HCT116 (cell line): Measurements from ENCODE around the gene ETV7. TPM values are rescaled to one million over a fixed set of nuclear protein-coding genes. Genes with fewer than 3 reads are reported as not detected.

ENCODE experiments used
- ATAC-seq: fragments of 200-7000 bp; cut with Tn5 transposase; 2 replicates; pipeline ENCODE4 v1.9.1; 2020; ENCODE audit warnings: mild to moderate bottlenecking, moderate library complexity
- BruUV-seq: library from RNA; stranded (reverse); fragments of 400-500 nt; replicated peaks from 2 replicates; lab custom pipeline; 2021; lab: Mats Ljungman, UMichigan
- CTCF ChIA-PET: fragments of 300-600 bp; sonication (Branson Sonifier 250); formaldehyde crosslinking; loops from one replicate; lab custom pipeline; 2021; ENCODE audit warnings: antibody characterized with exemption; lab: Charles Lee
- POLR2A ChIA-PET: fragments of 300-600, 350-600 bp; sonication (Branson Sonifier 250); formaldehyde crosslinking; loops from one replicate; lab custom pipeline; 2021; ENCODE audit warnings: antibody characterized with exemption; lab: Charles Lee
- RAD21 ChIA-PET, 2 experiments: fragments of 300-600 bp; sonication (Branson Sonifier 250); formaldehyde crosslinking; loops; one replicate each; lab custom pipeline; 2023; ENCODE audit warnings: low total read pairs in 2 of 2; ENCODE audit not compliant: uncharacterized antibody in 2 of 2, unreplicated experiment in 2 of 2, low non-redundant PET in 1 of 2; lab: Charles Lee
- DNase-seq: peaks from one replicate; pipeline ENCODE4 v3.0.0-alpha.2; 2010; ENCODE audit warnings: low read depth, low spot score
- H2AFZ ChIP-seq: fragments of 200-600 bp; shearing (Covaris generic), sonication (generic); 2 replicates; pipeline ENCODE4 v1.6.1; 2017; ENCODE audit warnings: low read depth, mixed run types, mixed read lengths, antibody characterized with exemption, low read length; ENCODE audit not compliant: poor library complexity, severe bottlenecking
- H3K27ac ChIP-seq: 2 replicates; pipeline ENCODE4 v1.5.1; 2012; ENCODE audit warnings: low read depth, low read length
- H3K27me3 ChIP-seq: fragments of 200-600 bp; sonication (generic); 2 replicates; pipeline ENCODE4 v1.6.1; 2016; ENCODE audit warnings: mixed run types, low read length, mixed read lengths; ENCODE audit not compliant: insufficient read depth
- H3K36me3 ChIP-seq, 2 experiments: fragments of 200-500 bp in 1 of 2; fragments of 200-600 bp in 1 of 2; sonication (Bioruptor generic) in 1 of 2; sonication (generic) in 1 of 2; 2 replicates each; pipeline versions ENCODE4 v1.5.1 to v1.6.1; 2014 to 2016; ENCODE audit warnings: low read length in 2 of 2, inconsistent platforms in 1 of 2, mixed read lengths in 1 of 2, mixed run types in 1 of 2; ENCODE audit not compliant: insufficient read depth in 2 of 2, control insufficient read depth in 1 of 2
- H3K4me1 ChIP-seq, 2 experiments: fragments of 200-600 bp in 1 of 2; sonication (generic) in 1 of 2; 2 replicates each; pipeline versions ENCODE4 v1.5.1 to v1.6.1; 2012 to 2017; ENCODE audit warnings: low read length in 2 of 2, inconsistent platforms in 1 of 2, mild to moderate bottlenecking in 1 of 2, mixed read lengths in 1 of 2, mixed run types in 1 of 2, moderate library complexity in 1 of 2; ENCODE audit not compliant: insufficient read depth in 2 of 2, control insufficient read depth in 1 of 2
- H3K4me2 ChIP-seq: fragments of 200-600 bp; sonication (generic); 2 replicates; pipeline ENCODE4 v1.6.1; 2017; ENCODE audit warnings: mixed run types, low read length, mixed read lengths
- H3K4me3 ChIP-seq, 2 experiments: fragments of 200-600 bp in 1 of 2; sonication (generic) in 1 of 2; replicated peaks in 1 of 2; 2 replicates each; pipeline ENCODE4 v1.5.1; 2011 to 2016; ENCODE audit warnings: low read length in 2 of 2, control low read depth in 1 of 2, low read depth in 1 of 2, mild to moderate bottlenecking in 1 of 2, mixed read lengths in 1 of 2, mixed run types in 1 of 2
- H3K79me2 ChIP-seq: fragments of 200-600 bp; sonication (generic); 2 replicates; pipeline ENCODE4 v1.6.1; 2017; ENCODE audit warnings: mild to moderate bottlenecking, mixed run types, low read length, moderate library complexity, mixed read lengths; ENCODE audit not compliant: insufficient read depth
- H3K9ac ChIP-seq: fragments of 200-600 bp; sonication (generic); 2 replicates; pipeline ENCODE4 v1.6.1; 2016; ENCODE audit warnings: low read length, mixed read lengths
- H3K9me2 ChIP-seq: fragments of 200-600 bp; sonication (generic), shearing (Covaris generic); 2 replicates; pipeline ENCODE4 v1.6.1; 2017; ENCODE audit warnings: mixed run types, mild to moderate bottlenecking, moderate library complexity; ENCODE audit not compliant: insufficient read depth
- H3K9me3 ChIP-seq, 2 experiments: fragments of 200-500 bp in 1 of 2; fragments of 200-600 bp in 1 of 2; sonication (Bioruptor generic) in 1 of 2; sonication (generic) in 1 of 2; 2 replicates each; pipeline ENCODE4 v1.6.1; 2014 to 2017; ENCODE audit warnings: low read length in 2 of 2, mixed read lengths in 2 of 2, inconsistent platforms in 1 of 2, low read depth in 1 of 2, mild to moderate bottlenecking in 1 of 2, mixed run types in 1 of 2, moderate library complexity in 1 of 2; ENCODE audit not compliant: control insufficient read depth in 1 of 2, insufficient read depth in 1 of 2
- H4K20me1 ChIP-seq: fragments of 200-600 bp; sonication (generic), shearing (Covaris generic); 2 replicates; pipeline ENCODE4 v1.6.1; 2017; ENCODE audit warnings: mixed run types, mild to moderate bottlenecking, moderate library complexity; ENCODE audit not compliant: insufficient read depth
- CBX3 ChIP-seq: IDR thresholded peaks from 2 replicates; pipeline ENCODE4 v1.6.1; 2012; ENCODE audit warnings: low read depth
- CTCF ChIP-seq, 3 experiments: fragments of 200-600 bp in 1 of 3; sonication (generic) in 1 of 3; IDR thresholded peaks in 2 of 3; conservative IDR thresholded peaks in 1 of 3; 2 replicates each; pipeline ENCODE4 v1.5.1; 2012 to 2017; ENCODE audit warnings: low read depth in 2 of 3, low read length in 2 of 3, antibody characterized with exemption in 1 of 3, borderline replicate concordance in 1 of 3, control low read depth in 1 of 3, mild to moderate bottlenecking in 1 of 3, mixed read lengths in 1 of 3, mixed run types in 1 of 3, moderate library complexity in 1 of 3; ENCODE audit not compliant: insufficient read depth in 1 of 3
- EGR1 ChIP-seq: IDR thresholded peaks from 2 replicates; pipeline ENCODE4 v1.6.1; 2012; ENCODE audit warnings: low read depth
- ELF1 ChIP-seq: IDR thresholded peaks from 2 replicates; pipeline ENCODE4 v1.6.1; 2012; ENCODE audit warnings: low read depth, borderline replicate concordance
- EZH2 ChIP-seq: fragments of 200-600 bp; sonication (generic); IDR thresholded peaks from 2 replicates; pipeline ENCODE4 v1.6.1; 2017; ENCODE audit warnings: antibody characterized with exemption, mixed run types
- FOSL1 ChIP-seq: IDR thresholded peaks from 2 replicates; pipeline ENCODE4 v1.6.1; 2012; ENCODE audit warnings: low read depth
- POLR2A ChIP-seq: IDR thresholded peaks from 2 replicates; pipeline ENCODE4 v1.7.0; 2011; ENCODE audit warnings: borderline replicate concordance; ENCODE audit not compliant: insufficient read depth, insufficient read length; ENCODE audit errors: extremely low read depth
- POLR2AphosphoS5 ChIP-seq: IDR thresholded peaks from 2 replicates; pipeline ENCODE4 v1.6.1; 2011; ENCODE audit warnings: mild to moderate bottlenecking, low read depth, low read length, moderate library complexity
- intact Hi-C: fragments of 100-400 bp; cut with micrococcal nuclease; formaldehyde crosslinking; loops from 2 replicates; pipeline ENCODE4 v1.10.0; 2022
- total RNA-seq: library from RNA; stranded (reverse); gene quantifications from one replicate; pipeline ENCODE4 v1.2.1, GENCODE V29; 2021; ENCODE audit not compliant: unreplicated experiment
- TF ChIP-seq, protein P1 (sequence below): IDR thresholded peaks from 2 replicates; pipeline ENCODE4 v1.6.1; 2011; ENCODE audit warnings: mild to moderate bottlenecking, low read length, moderate library complexity; ENCODE audit not compliant: insufficient replicate concordance; ENCODE audit errors: extremely low read depth

The ETV7 gene
- total RNA-seq, 1 experiment from 2014 or later: 1.0 TPM

DNA sequence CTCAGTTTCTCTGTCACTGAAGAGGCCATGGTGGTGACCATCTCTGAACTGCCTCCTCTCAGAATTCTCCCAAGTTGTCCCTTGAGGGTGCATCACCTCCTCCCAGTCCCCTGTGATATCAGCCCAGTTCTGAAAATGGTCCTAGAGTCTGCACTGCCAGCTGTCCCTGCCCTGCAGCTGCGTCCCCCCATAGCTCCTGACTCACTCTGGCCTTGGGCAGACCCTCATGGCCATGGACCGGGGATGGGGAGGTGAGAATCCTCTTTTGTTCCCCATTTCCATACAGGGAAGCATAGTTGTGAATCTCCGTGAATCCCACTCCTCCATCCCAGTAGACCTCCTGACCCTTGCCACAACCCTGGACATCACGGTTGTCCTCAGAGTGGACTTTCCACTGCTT lies 4.5 kb downstream of the ETV7 start:
- DNase-seq: no peak
- intact Hi-C loops: no loop called here
- CTCF ChIA-PET: no interaction called here
- H3K9me2 ChIP-seq: no peaks in the 10 kb centered on the region
- no peaks in the 10 kb centered on the region for H3K9me3 ChIP-seq
- no TSS peak for BruUV-seq
- H3K79me2 ChIP-seq: no peaks in the 10 kb centered on the region
- H3K4me3 ChIP-seq: no peak overlapping the region
- no peaks in the 10 kb centered on the region for H3K27me3 ChIP-seq
- RAD21 ChIA-PET: no interaction called here
- no peaks in the 10 kb centered on the region for H3K36me3 ChIP-seq
- no peak overlapping the region for H3K9ac ChIP-seq
- ATAC-seq: no peak
- no peak overlapping the region for H2AFZ ChIP-seq
- H3K4me2 ChIP-seq: no peak overlapping the region
- POLR2A ChIA-PET: interaction anchor here (0.6 kb wide), 1 partner anchor 62 kb away, joined by 4 read pairs; no protein-coding TSS in a partner anchor
- H4K20me1 ChIP-seq: no peaks in the 10 kb centered on the region
- no peak overlapping the region for H3K27ac ChIP-seq
- peaks cover 0 to 17% of the 10 kb centered on the region in 2 experiments; a peak in 2 of 4 replicates for H3K4me1 ChIP-seq
- no peak for TF ChIP-seq EGR1
- no peak for TF ChIP-seq EZH2
- no peak for TF ChIP-seq POLR2A
- TF ChIP-seq ELF1: no peak
- no peak for TF ChIP-seq FOSL1
- no peak for TF ChIP-seq POLR2AphosphoS5
- TF ChIP-seq, protein P1, sequence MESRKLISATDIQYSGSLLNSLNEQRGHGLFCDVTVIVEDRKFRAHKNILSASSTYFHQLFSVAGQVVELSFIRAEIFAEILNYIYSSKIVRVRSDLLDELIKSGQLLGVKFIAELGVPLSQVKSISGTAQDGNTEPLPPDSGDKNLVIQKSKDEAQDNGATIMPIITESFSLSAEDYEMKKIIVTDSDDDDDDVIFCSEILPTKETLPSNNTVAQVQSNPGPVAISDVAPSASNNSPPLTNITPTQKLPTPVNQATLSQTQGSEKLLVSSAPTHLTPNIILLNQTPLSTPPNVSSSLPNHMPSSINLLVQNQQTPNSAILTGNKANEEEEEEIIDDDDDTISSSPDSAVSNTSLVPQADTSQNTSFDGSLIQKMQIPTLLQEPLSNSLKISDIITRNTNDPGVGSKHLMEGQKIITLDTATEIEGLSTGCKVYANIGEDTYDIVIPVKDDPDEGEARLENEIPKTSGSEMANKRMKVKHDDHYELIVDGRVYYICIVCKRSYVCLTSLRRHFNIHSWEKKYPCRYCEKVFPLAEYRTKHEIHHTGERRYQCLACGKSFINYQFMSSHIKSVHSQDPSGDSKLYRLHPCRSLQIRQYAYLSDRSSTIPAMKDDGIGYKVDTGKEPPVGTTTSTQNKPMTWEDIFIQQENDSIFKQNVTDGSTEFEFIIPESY: no peak
- TF ChIP-seq CTCF (IDR thresholded peaks at IDR 0.05 in 2 of 3, conservative IDR thresholded peaks at IDR 0.05 in 1 of 3; ENCODE audit: borderline replicate concordance in 1 of 3, insufficient read depth in 1 of 3, low read depth in 2 of 3, low read length in 2 of 3): no peak
- TF ChIP-seq CBX3: no peak
